ENCODE data around the gene RAB27A. TPM values are rescaled to one million over a fixed set of nuclear protein-coding genes. Genes with fewer than 3 reads are reported as not detected.

The RAB27A gene
- total RNA-seq, 1 donor from 2014 or later = 4.6 TPM

GRCh38 chr15:55235546-55236036, 54.0 kb downstream of the RAB27A start:
- TF ChIP-seq CTCF (conservative IDR thresholded peaks at IDR 0.05; ENCODE audit: low read depth, low read length) = no peak
- no peak for DNase-seq (ENCODE audit: low read depth)
- no peak overlapping the region for H3K4me3 ChIP-seq (ENCODE audit: low read depth, low read length)

- TF ChIP-seq CTCF (conservative IDR thresholded peaks at IDR 0.05; ENCODE audit: low read depth, low read length) = no peak
- no peak for DNase-seq (ENCODE audit: low read depth)
Measured at GRCh38 chr15:55234800-55235104, 54.9 kb downstream of the RAB27A start.

GRCh38 chr15:55234104-55234799, 55.4 kb downstream of the RAB27A start:
- H3K4me3 ChIP-seq (ENCODE audit: low read depth, low read length) = no peak overlapping the region
- DNase-seq (ENCODE audit: low read depth) = no peak
- no peak for TF ChIP-seq CTCF (conservative IDR thresholded peaks at IDR 0.05; ENCODE audit: low read depth, low read length)

More at GRCh38 chr15:55234800-55235104, 54.9 kb downstream of the RAB27A start:
- no peak overlapping the region for H3K4me3 ChIP-seq (ENCODE audit: low read depth, low read length)

GRCh38 chr15:55231455-55231854, 58.2 kb downstream of the RAB27A start:
- DNase-seq (ENCODE audit: low read depth) = no peak
- no peak overlapping the region for H3K4me3 ChIP-seq (ENCODE audit: low read depth, low read length)
- TF ChIP-seq CTCF (conservative IDR thresholded peaks at IDR 0.05; ENCODE audit: low read depth, low read length) = no peak

- H3K4me3 ChIP-seq (ENCODE audit: low read depth, low read length) = no peak overlapping the region
- DNase-seq (ENCODE audit: low read depth) = no peak
- TF ChIP-seq CTCF (conservative IDR thresholded peaks at IDR 0.05; ENCODE audit: low read depth, low read length) = no peak
Measured at GRCh38 chr15:55230953-55231352, 58.7 kb downstream of the RAB27A start.

GRCh38 chr15:55230051-55230670, 59.5 kb downstream of the RAB27A start:
- DNase-seq (ENCODE audit: low read depth) = no peak
- no peak overlapping the region for H3K4me3 ChIP-seq (ENCODE audit: low read depth, low read length)
- TF ChIP-seq CTCF (conservative IDR thresholded peaks at IDR 0.05; ENCODE audit: low read depth, low read length) = no peak

GRCh38 chr15:55226127-55226526, 63.5 kb downstream of the RAB27A start:
- TF ChIP-seq CTCF (conservative IDR thresholded peaks at IDR 0.05; ENCODE audit: low read depth, low read length) = no peak
- H3K4me3 ChIP-seq (ENCODE audit: low read depth, low read length) = no peak overlapping the region
- no peak for DNase-seq (ENCODE audit: low read depth)

Data from epithelial cell of proximal tubule (primary cell).